Nephron (organoid): ENCODE measurements around the gene SMARCB1.

Source experiments
- H3K27ac Mint-ChIP-seq, 3 experiments: 2 replicates each; pipeline ENCODE4 v1.8.0; 2020; ENCODE audit warnings: mixed read lengths in 3 of 3, mild to moderate bottlenecking in 2 of 3, moderate library complexity in 1 of 3
- H3K27me3 Mint-ChIP-seq: 2 replicates; pipeline ENCODE4 v1.8.0; 2021; ENCODE audit warnings: low read depth, mild to moderate bottlenecking, moderate library complexity, mixed read lengths
- H3K36me3 Mint-ChIP-seq: 2 replicates; pipeline ENCODE4 v1.8.0; 2020; ENCODE audit warnings: low read depth, mixed read lengths
- H3K4me1 Mint-ChIP-seq: 2 replicates; pipeline ENCODE4 v1.8.0; 2020; ENCODE audit warnings: mixed read lengths
- H3K4me3 Mint-ChIP-seq, 3 experiments: 2 replicates each; pipeline ENCODE4 v1.8.0; 2020; ENCODE audit warnings: mild to moderate bottlenecking in 3 of 3, mixed read lengths in 3 of 3, moderate library complexity in 2 of 3
- H3K9me3 Mint-ChIP-seq: 2 replicates; pipeline ENCODE4 v1.8.0; 2020; ENCODE audit warnings: mixed read lengths
- TF ChIP-seq, protein P1 (sequence below), 3 experiments: fragments of 200-600 bp; sonication (generic); IDR thresholded peaks; one replicate each; pipeline ENCODE4 v1.5.0; 2021; ENCODE audit warnings: antibody characterized with exemption in 3 of 3; ENCODE audit not compliant: unreplicated experiment in 3 of 3

The SMARCB1 gene

GRCh38 chr22:23751441-23751996 is 35.2 kb upstream of the SMARCB1 start:
- Mint-ChIP-seq H3K36me3 (peaks cover 5% of the 10 kb centered on the region), H3K27ac (peak overlapping the region; percentile 68 to 88 (median 88)), H3K27me3 (no peaks in the 10 kb centered on the region), H3K4me3 (peak overlapping the region; percentile 83 to 85 (median 83)), H3K9me3 (no peaks in the 10 kb centered on the region), H3K4me1 (peaks cover 16% of the 10 kb centered on the region)
- TF ChIP-seq, protein P1, sequence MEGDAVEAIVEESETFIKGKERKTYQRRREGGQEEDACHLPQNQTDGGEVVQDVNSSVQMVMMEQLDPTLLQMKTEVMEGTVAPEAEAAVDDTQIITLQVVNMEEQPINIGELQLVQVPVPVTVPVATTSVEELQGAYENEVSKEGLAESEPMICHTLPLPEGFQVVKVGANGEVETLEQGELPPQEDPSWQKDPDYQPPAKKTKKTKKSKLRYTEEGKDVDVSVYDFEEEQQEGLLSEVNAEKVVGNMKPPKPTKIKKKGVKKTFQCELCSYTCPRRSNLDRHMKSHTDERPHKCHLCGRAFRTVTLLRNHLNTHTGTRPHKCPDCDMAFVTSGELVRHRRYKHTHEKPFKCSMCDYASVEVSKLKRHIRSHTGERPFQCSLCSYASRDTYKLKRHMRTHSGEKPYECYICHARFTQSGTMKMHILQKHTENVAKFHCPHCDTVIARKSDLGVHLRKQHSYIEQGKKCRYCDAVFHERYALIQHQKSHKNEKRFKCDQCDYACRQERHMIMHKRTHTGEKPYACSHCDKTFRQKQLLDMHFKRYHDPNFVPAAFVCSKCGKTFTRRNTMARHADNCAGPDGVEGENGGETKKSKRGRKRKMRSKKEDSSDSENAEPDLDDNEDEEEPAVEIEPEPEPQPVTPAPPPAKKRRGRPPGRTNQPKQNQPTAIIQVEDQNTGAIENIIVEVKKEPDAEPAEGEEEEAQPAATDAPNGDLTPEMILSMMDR (IDR thresholded peaks at IDR 0.05; ENCODE audit: unreplicated experiment in 3 of 3), result no peak

GRCh38 chr22:23752090-23752691 is 34.6 kb upstream of the SMARCB1 start:
- H3K27me3 Mint-ChIP-seq, result no peaks in the 10 kb centered on the region
- TF ChIP-seq, protein P1 (IDR thresholded peaks at IDR 0.05; ENCODE audit: unreplicated experiment in 3 of 3), result no peak
- H3K9me3 Mint-ChIP-seq, result no peaks in the 10 kb centered on the region
- H3K4me1 Mint-ChIP-seq, result peaks cover 12% of the 10 kb centered on the region
- peak overlapping the region; percentile 79 to 83 (median 80) for H3K4me3 Mint-ChIP-seq
- no peaks in the 10 kb centered on the region for H3K36me3 Mint-ChIP-seq
- H3K27ac Mint-ChIP-seq, result peak overlapping the region in 2 of 3 experiments; percentile 78 to 88

- peak overlapping the region in 2 of 3 experiments; percentile 78 to 88 for H3K27ac Mint-ChIP-seq
- H3K27me3 Mint-ChIP-seq, result no peaks in the 10 kb centered on the region
- no peaks in the 10 kb centered on the region for H3K9me3 Mint-ChIP-seq
- peaks cover 12% of the 10 kb centered on the region for H3K4me1 Mint-ChIP-seq
- H3K36me3 Mint-ChIP-seq, result no peaks in the 10 kb centered on the region
- peak overlapping the region; percentile 69 to 83 (median 79) for H3K4me3 Mint-ChIP-seq
- TF ChIP-seq, protein P1 (IDR thresholded peaks at IDR 0.05; ENCODE audit: unreplicated experiment in 3 of 3), result no peak
Observed at GRCh38 chr22:23752750-23753149, 34.0 kb upstream of the SMARCB1 start.

DNA sequence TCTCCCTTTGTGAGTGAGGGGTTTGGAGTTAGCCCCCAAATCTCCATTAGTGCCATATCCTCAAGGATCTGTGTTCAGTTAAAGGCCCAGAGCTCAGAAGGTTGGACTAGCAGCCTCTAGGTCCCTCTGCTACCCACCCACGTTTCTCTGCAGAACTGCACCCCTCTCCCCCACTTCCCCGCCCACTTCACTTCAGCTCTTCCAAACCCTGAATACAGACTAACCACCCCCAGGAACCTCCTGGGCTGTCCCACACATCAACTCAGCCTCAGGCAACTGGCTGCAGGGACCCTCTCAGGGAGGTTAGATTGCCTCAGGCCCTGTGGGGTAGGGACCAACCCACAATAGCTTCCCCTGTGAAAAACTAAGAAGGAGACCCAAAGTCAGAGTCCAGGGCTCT is 33.4 kb upstream of the SMARCB1 start:
- Mint-ChIP-seq H3K4me1 (peaks cover 12% of the 10 kb centered on the region), H3K27ac (peak overlapping the region in 1 of 3 experiments; percentile 51), H3K4me3 (peak overlapping the region; percentile 52 to 72 (median 68)), H3K36me3 (no peaks in the 10 kb centered on the region), H3K9me3 (no peaks in the 10 kb centered on the region), H3K27me3 (no peaks in the 10 kb centered on the region)
- TF ChIP-seq, protein P1 (IDR thresholded peaks at IDR 0.05; ENCODE audit: unreplicated experiment in 3 of 3), result no peak

- Mint-ChIP-seq H3K27ac (peak within 1 kb of the TSS in 2 of 3 experiments; percentile 14 to 51), H3K4me1 (peaks cover 12% of the 10 kb centered on the region), H3K36me3 (no peaks in the 10 kb centered on the region), H3K9me3 (no peaks in the 10 kb centered on the region), H3K4me3 (peak within 1 kb of the TSS; percentile 52 to 72 (median 68)), H3K27me3 (no peaks in the 10 kb centered on the region)
- TF ChIP-seq, protein P1 (IDR thresholded peaks at IDR 0.05; ENCODE audit: unreplicated experiment in 3 of 3), result no peak
Observed at GRCh38 chr22:23754220-23754919, 32.4 kb upstream of the SMARCB1 start, which contains the start of gene VPREB3. Gene VPREB3, minus strand, starts transcription at chr22:23754425. Its CDS starts 62 bp downstream, at chr22:23754363.
